ENCODE measurements around the gene ABTB2. TPM values are rescaled to one million over a fixed set of nuclear protein-coding genes. Genes with fewer than 3 reads are reported as not detected.
"Not testable (repeated sequence)": the region's sequence is repeated elsewhere in the genome, so short reads cannot be mapped to it uniquely, and the experiment has no call there.

ABTB2 gene
- total RNA-seq, 6 donors from 2014 or later: 1.4 to 6.8 (median 4.7) TPM

GRCh38 chr11:34223907-34224306 lies 133.9 kb downstream of the ABTB2 start:
- ATAC-seq (ENCODE audit: low FRiP score in 2 of 2): peak in 1 of 2 donors; percentile 17
- Histone ChIP-seq H3K27me3 (no peaks in the 10 kb centered on the region), H3K4me1 (peaks cover 0 to 3% (median 0%) of the 10 kb centered on the region in 4 donors), H3K4me3 (no peak overlapping the region), H3K36me3 (no peaks in the 10 kb centered on the region), H3K9me3 (no peaks in the 10 kb centered on the region), H3K27ac (no peak overlapping the region)
- TF ChIP-seq EP300 (IDR thresholded peaks at IDR 0.05) (no peak), POLR2A (IDR thresholded peaks at IDR 0.05) (no peak), CTCF (IDR thresholded peaks at IDR 0.05) (no peak), POLR2AphosphoS5 (IDR thresholded peaks at IDR 0.05) (no peak)
- 85% methylated on average over 2 of the region's 2 CpGs for WGBS, 2 donors
- DNase-seq: no peak

GRCh38 chr11:34223021-34223813 lies 134.6 kb downstream of the ABTB2 start:
- Histone ChIP-seq H3K4me1 (peaks cover 0 to 3% (median 0%) of the 10 kb centered on the region in 4 donors), H3K9me3 (no peaks in the 10 kb centered on the region), H3K27me3 (no peaks in the 10 kb centered on the region), H3K27ac (peak overlapping the region in 1 of 4 donors; percentile 42), H3K4me3 (no peak overlapping the region), H3K36me3 (no peaks in the 10 kb centered on the region)
- WGBS, 2 donors: 70 to 73% methylated on average over 14 to 17 of the region's 17 CpGs
- DNase-seq (peak in 1 of 2 donors; percentile 23), ATAC-seq (ENCODE audit: low FRiP score in 2 of 2) (peak; percentile 42 to 69)
- TF ChIP-seq POLR2AphosphoS5 (IDR thresholded peaks at IDR 0.05): peak in 1 of 2 donors; percentile 32
- TF ChIP-seq CTCF (IDR thresholded peaks at IDR 0.05): no peak

- Histone ChIP-seq H3K9me3 (no peaks in the 10 kb centered on the region), H3K4me3 (no peak overlapping the region), H3K4me1 (peaks cover 0 to 3% (median 0%) of the 10 kb centered on the region in 4 donors), H3K27ac (peak overlapping the region in 1 of 4 donors; percentile 42), H3K27me3 (no peaks in the 10 kb centered on the region), H3K36me3 (no peaks in the 10 kb centered on the region)
- ATAC-seq (ENCODE audit: low FRiP score in 2 of 2): no peak
- no peak for DNase-seq
- no peak for TF ChIP-seq POLR2A (IDR thresholded peaks at IDR 0.05)
- no peak for TF ChIP-seq EP300 (IDR thresholded peaks at IDR 0.05)
- no peak for TF ChIP-seq POLR2AphosphoS5 (IDR thresholded peaks at IDR 0.05)
- no peak for TF ChIP-seq CTCF (IDR thresholded peaks at IDR 0.05)
Observed at GRCh38 chr11:34222030-34222429, 135.8 kb downstream of the ABTB2 start.

- TF ChIP-seq CTCF (IDR thresholded peaks at IDR 0.05) (no peak), EP300 (IDR thresholded peaks at IDR 0.05) (peak in 2 of 4 donors; percentile 19 to 22), POLR2AphosphoS5 (IDR thresholded peaks at IDR 0.05) (peak in 1 of 2 donors; percentile 16)
- Histone ChIP-seq H3K4me3 (no peak overlapping the region), H3K36me3 (no peaks in the 10 kb centered on the region), H3K4me1 (peaks cover 0 to 3% (median 0%) of the 10 kb centered on the region in 4 donors), H3K27me3 (no peaks in the 10 kb centered on the region), H3K9me3 (no peaks in the 10 kb centered on the region), H3K27ac (no peak overlapping the region)
- WGBS, 2 donors: 43 to 52% methylated on average over 4 to 5 of the region's 5 CpGs
- DNase-seq: no peak
- peak; percentile 43 to 69 for ATAC-seq (ENCODE audit: low FRiP score in 2 of 2)
Observed at GRCh38 chr11:34219941-34220370, 137.9 kb downstream of the ABTB2 start.

GRCh38 chr11:34219279-34219678 lies 138.5 kb downstream of the ABTB2 start:
- peaks cover 0 to 3% (median 0%) of the 10 kb centered on the region in 4 donors for H3K4me1 ChIP-seq
- DNase-seq (no peak), ATAC-seq (ENCODE audit: low FRiP score in 2 of 2) (no peak)
- no peak overlapping the region for H3K4me3 ChIP-seq
- TF ChIP-seq EP300 (IDR thresholded peaks at IDR 0.05) (no peak), CTCF (IDR thresholded peaks at IDR 0.05) (no peak), POLR2AphosphoS5 (IDR thresholded peaks at IDR 0.05) (no peak), POLR2A (IDR thresholded peaks at IDR 0.05) (no peak)
- 85 to 96% methylated on average over 1 of the region's 1 CpG for WGBS, 2 donors
- H3K27me3 ChIP-seq: no peaks in the 10 kb centered on the region
- no peaks in the 10 kb centered on the region for H3K9me3 ChIP-seq
- no peak overlapping the region for H3K27ac ChIP-seq
- H3K36me3 ChIP-seq: no peaks in the 10 kb centered on the region

- not testable (repeated sequence) for H3K4me3 ChIP-seq; H3K9me3 ChIP-seq; H3K27ac ChIP-seq; H3K4me1 ChIP-seq; H3K27me3 ChIP-seq; H3K36me3 ChIP-seq; ATAC-seq (ENCODE audit: low FRiP score in 2 of 2); DNase-seq
- 89 to 98% methylated on average over 2 of the region's 2 CpGs for WGBS, 2 donors
Observed at GRCh38 chr11:34218756-34219155, 139.1 kb downstream of the ABTB2 start.

Measured in upper lobe of left lung (tissue), 6 donors.